Caco-2 (cell line): ENCODE measurements around the gene CXCL8. TPM values are rescaled to one million over a fixed set of nuclear protein-coding genes. Genes with fewer than 3 reads are reported as not detected.

Experiments
- BruUV-seq: library from RNA; stranded (reverse); fragments of 400-500 nt; replicated peaks from 2 replicates; lab custom pipeline; 2021; lab: Mats Ljungman, UMichigan
- CTCF ChIA-PET: fragments of 300-600 bp; sonication (Branson Sonifier 250); formaldehyde crosslinking; loops from one replicate; lab custom pipeline; 2022; ENCODE audit warnings: antibody characterized with exemption; lab: Charles Lee
- POLR2A ChIA-PET: fragments of 300-600 bp; sonication (Branson Sonifier 250); formaldehyde crosslinking; loops from one replicate; lab custom pipeline; 2022; ENCODE audit warnings: antibody characterized with exemption; lab: Charles Lee
- DNase-seq, 2 experiments: peaks; one replicate each; pipeline versions ENCODE4 v3.0.0 to v3.0.0-alpha.2; 2020 to 2022
- H3K27me3 ChIP-seq: replicated peaks from 2 replicates; pipeline ENCODE4 v1.6.0; 2011; ENCODE audit warnings: low read length; ENCODE audit not compliant: control insufficient read depth, insufficient read depth
- H3K36me3 ChIP-seq: 2 replicates; pipeline ENCODE4 v1.5.1; 2011; ENCODE audit warnings: low read length; ENCODE audit not compliant: control insufficient read depth, insufficient read depth
- H3K4me1 ChIP-seq: fragments of 250-450 bp; sonication (Bioruptor Pico); 2 replicates; pipeline ENCODE4 v1.5.1; 2020; ENCODE audit warnings: mild to moderate bottlenecking
- H3K4me3 ChIP-seq: 2 replicates; pipeline ENCODE4 v1.5.1; 2011; ENCODE audit warnings: low read depth, mild to moderate bottlenecking, control low read depth, low read length
- H3K9me3 ChIP-seq: fragments of 250-450 bp; sonication (Bioruptor Pico); 2 replicates; pipeline ENCODE4 v1.5.1; 2020; ENCODE audit warnings: mild to moderate bottlenecking, moderate library complexity
- H3K27ac Mint-ChIP-seq: one replicate; pipeline ENCODE4 v1.8.0; 2022; ENCODE audit warnings: mixed read lengths; ENCODE audit not compliant: unreplicated experiment
- H3K27me3 Mint-ChIP-seq: one replicate; pipeline ENCODE4 v1.8.0; 2022; ENCODE audit warnings: mixed read lengths; ENCODE audit not compliant: insufficient read depth, unreplicated experiment
- H3K36me3 Mint-ChIP-seq: one replicate; pipeline ENCODE4 v1.8.0; 2022; ENCODE audit warnings: mild to moderate bottlenecking, mixed read lengths; ENCODE audit not compliant: insufficient read depth, unreplicated experiment
- H3K4me1 Mint-ChIP-seq: one replicate; pipeline ENCODE4 v1.8.0; 2022; ENCODE audit warnings: low read depth, mixed read lengths; ENCODE audit not compliant: unreplicated experiment
- H3K4me3 Mint-ChIP-seq: one replicate; pipeline ENCODE4 v1.8.0; 2022; ENCODE audit warnings: mild to moderate bottlenecking, moderate library complexity, mixed read lengths; ENCODE audit not compliant: unreplicated experiment
- H3K9me3 Mint-ChIP-seq: one replicate; pipeline ENCODE4 v1.8.0; 2022; ENCODE audit warnings: mixed read lengths; ENCODE audit not compliant: unreplicated experiment
- intact Hi-C: fragments of 100-400 bp; cut with micrococcal nuclease; formaldehyde crosslinking; loops from one replicate; pipeline ENCODE4 v1.10.0; 2022; ENCODE audit not compliant: unreplicated experiment
- total RNA-seq: library from RNA; stranded (reverse); gene quantifications from 2 replicates; pipeline ENCODE4 v1.2.3, GENCODE V29; 2022
- TF ChIP-seq, protein P1 (sequence below), 2 experiments: fragments of 200-600 bp in 1 of 2; IDR thresholded peaks; 1 replicate in 1 of 2; 2 replicates in 1 of 2; pipeline versions ENCODE4 v1.5.1 to v1.8.0; 2011 to 2022; ENCODE audit warnings: antibody characterized with exemption in 1 of 2, control low read depth in 1 of 2, inconsistent platforms in 1 of 2, low read depth in 1 of 2, low read length in 1 of 2, mild to moderate bottlenecking in 1 of 2, moderate library complexity in 1 of 2; ENCODE audit not compliant: insufficient read depth in 1 of 2, severe bottlenecking in 1 of 2, unreplicated experiment in 1 of 2

The CXCL8 gene
- total RNA-seq, 1 experiment from 2014 or later, result 0.18 TPM

GRCh38 chr4:73707918-73708577, 32.3 kb upstream of the CXCL8 start:
- H3K4me3 Mint-ChIP-seq, result no peak overlapping the region
- Histone ChIP-seq H3K27me3 (no peaks in the 10 kb centered on the region), H3K36me3 (no peaks in the 10 kb centered on the region), H3K9me3 (no peaks in the 10 kb centered on the region), H3K4me1 (no peaks in the 10 kb centered on the region), H3K4me3 (no peak overlapping the region)
- H3K9me3 Mint-ChIP-seq, result no peaks in the 10 kb centered on the region
- ChIA-PET CTCF (no interaction called here), POLR2A (no interaction called here)
- H3K4me1 Mint-ChIP-seq, result peaks cover 9% of the 10 kb centered on the region
- H3K27me3 Mint-ChIP-seq, result peaks cover 12% of the 10 kb centered on the region
- no peak for DNase-seq
- TF ChIP-seq, protein P1, sequence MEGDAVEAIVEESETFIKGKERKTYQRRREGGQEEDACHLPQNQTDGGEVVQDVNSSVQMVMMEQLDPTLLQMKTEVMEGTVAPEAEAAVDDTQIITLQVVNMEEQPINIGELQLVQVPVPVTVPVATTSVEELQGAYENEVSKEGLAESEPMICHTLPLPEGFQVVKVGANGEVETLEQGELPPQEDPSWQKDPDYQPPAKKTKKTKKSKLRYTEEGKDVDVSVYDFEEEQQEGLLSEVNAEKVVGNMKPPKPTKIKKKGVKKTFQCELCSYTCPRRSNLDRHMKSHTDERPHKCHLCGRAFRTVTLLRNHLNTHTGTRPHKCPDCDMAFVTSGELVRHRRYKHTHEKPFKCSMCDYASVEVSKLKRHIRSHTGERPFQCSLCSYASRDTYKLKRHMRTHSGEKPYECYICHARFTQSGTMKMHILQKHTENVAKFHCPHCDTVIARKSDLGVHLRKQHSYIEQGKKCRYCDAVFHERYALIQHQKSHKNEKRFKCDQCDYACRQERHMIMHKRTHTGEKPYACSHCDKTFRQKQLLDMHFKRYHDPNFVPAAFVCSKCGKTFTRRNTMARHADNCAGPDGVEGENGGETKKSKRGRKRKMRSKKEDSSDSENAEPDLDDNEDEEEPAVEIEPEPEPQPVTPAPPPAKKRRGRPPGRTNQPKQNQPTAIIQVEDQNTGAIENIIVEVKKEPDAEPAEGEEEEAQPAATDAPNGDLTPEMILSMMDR (IDR thresholded peaks at IDR 0.05; ENCODE audit: insufficient read depth in 1 of 2, low read depth in 1 of 2, low read length in 1 of 2, severe bottlenecking in 1 of 2, unreplicated experiment in 1 of 2), result no peak
- H3K36me3 Mint-ChIP-seq, result no peaks in the 10 kb centered on the region
- intact Hi-C loops, result no loop called here
- BruUV-seq, result no TSS peak
- H3K27ac Mint-ChIP-seq, result no peak overlapping the region

DNA sequence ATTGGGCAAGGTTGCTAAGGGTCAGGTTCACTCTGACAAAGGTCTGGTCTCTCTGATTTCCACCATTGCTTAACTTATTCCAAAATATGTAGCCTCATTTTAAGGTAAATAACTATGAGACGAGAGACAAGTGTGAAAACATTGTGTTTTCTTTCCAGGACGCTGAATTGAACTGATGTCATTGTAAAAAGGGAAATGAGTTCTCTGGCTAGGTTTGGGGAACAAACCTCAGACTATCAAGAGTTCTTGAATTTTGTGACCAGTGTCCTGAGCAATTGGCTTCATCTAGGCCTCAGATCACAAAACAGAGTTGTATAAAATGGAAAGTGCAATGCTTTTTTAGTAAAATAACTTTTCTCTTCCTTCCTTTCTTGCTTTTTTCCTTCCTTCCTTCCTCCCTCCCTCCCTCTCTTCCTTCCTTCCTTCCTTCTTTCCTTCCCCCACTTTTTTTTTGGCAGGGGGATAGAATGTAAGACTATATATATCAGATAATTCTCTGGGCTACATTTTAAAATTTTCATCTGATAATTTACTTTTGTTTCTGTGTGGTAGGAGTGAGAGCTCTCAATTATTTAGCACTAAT, 30.8 kb upstream of the CXCL8 start:
- Mint-ChIP-seq H3K4me3 (no peak overlapping the region), H3K36me3 (no peaks in the 10 kb centered on the region), H3K4me1 (peaks cover 9% of the 10 kb centered on the region), H3K27me3 (peaks cover 12% of the 10 kb centered on the region), H3K27ac (no peak overlapping the region), H3K9me3 (no peaks in the 10 kb centered on the region)
- POLR2A ChIA-PET, result no interaction called here
- Histone ChIP-seq H3K4me1 (no peaks in the 10 kb centered on the region), H3K9me3 (no peaks in the 10 kb centered on the region), H3K4me3 (no peak overlapping the region), H3K36me3 (no peaks in the 10 kb centered on the region), H3K27me3 (no peaks in the 10 kb centered on the region)
- CTCF ChIA-PET, result no interaction called here
- BruUV-seq, result no TSS peak
- DNase-seq, result no peak
- TF ChIP-seq, protein P1 (IDR thresholded peaks at IDR 0.05; ENCODE audit: insufficient read depth in 1 of 2, low read depth in 1 of 2, low read length in 1 of 2, severe bottlenecking in 1 of 2, unreplicated experiment in 1 of 2), result no peak
- intact Hi-C loops, result no loop called here

DNA sequence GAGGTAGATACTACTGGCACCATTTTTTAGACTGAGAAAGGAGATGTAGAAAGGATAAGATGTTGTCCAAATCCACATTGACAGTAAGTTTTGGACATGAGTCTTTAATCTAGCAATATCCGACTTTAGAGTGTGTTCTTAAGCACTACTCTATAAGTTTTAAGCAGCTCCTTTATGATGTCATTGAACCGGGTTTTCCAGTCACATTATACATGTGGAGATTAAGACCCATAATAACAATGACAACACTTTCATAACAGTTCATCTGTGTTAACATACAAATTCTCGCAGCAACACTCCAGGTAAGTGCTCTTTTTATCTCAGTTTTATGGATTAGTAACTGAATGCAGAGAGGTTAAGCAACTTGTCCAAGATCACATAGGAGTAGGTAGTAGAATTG, 30.3 kb upstream of the CXCL8 start:
- H3K9me3 Mint-ChIP-seq, result no peaks in the 10 kb centered on the region
- intact Hi-C loops, result no loop called here
- no peak for DNase-seq
- H3K36me3 ChIP-seq, result no peaks in the 10 kb centered on the region
- CTCF ChIA-PET, result no interaction called here
- H3K9me3 ChIP-seq, result no peaks in the 10 kb centered on the region
- H3K4me1 ChIP-seq, result no peaks in the 10 kb centered on the region
- TF ChIP-seq, protein P1 (IDR thresholded peaks at IDR 0.05; ENCODE audit: insufficient read depth in 1 of 2, low read depth in 1 of 2, low read length in 1 of 2, severe bottlenecking in 1 of 2, unreplicated experiment in 1 of 2), result no peak
- no peaks in the 10 kb centered on the region for H3K27me3 ChIP-seq
- H3K4me3 Mint-ChIP-seq, result no peak overlapping the region
- H3K27ac Mint-ChIP-seq, result no peak overlapping the region
- H3K4me3 ChIP-seq, result no peak overlapping the region
- H3K4me1 Mint-ChIP-seq, result peaks cover 9% of the 10 kb centered on the region
- peaks cover 12% of the 10 kb centered on the region for H3K27me3 Mint-ChIP-seq
- H3K36me3 Mint-ChIP-seq, result no peaks in the 10 kb centered on the region
- POLR2A ChIA-PET, result no interaction called here
- no TSS peak for BruUV-seq
